WTC11 (cell line): ENCODE results near the gene NRP2. TPM values are rescaled to one million over a fixed set of nuclear protein-coding genes. Genes with fewer than 3 reads are reported as not detected.

Experiments used
- CTCF ChIP-seq: fragments of 200-600 bp; IDR thresholded peaks from 2 replicates; pipeline ENCODE4 v1.8.0; 2022; ENCODE audit warnings: antibody characterized with exemption
- E2F4 ChIP-seq: sonication (generic); formaldehyde crosslinking; IDR thresholded peaks from 2 replicates; pipeline ENCODE4 v1.8.1; 2022; ENCODE audit warnings: low read depth, mild to moderate bottlenecking, moderate library complexity, missing genetic modification reagents, borderline replicate concordance
- E2F5 ChIP-seq: sonication (generic); formaldehyde crosslinking; IDR thresholded peaks from 2 replicates; pipeline ENCODE4 v1.8.1; 2022; ENCODE audit warnings: mild to moderate bottlenecking, moderate library complexity, missing genetic modification reagents
- ERG ChIP-seq: fragments of 250-450 bp; sonication (Bioruptor Pico); IDR thresholded peaks from 2 replicates; pipeline ENCODE4 v1.8.0; 2021; ENCODE audit warnings: mild to moderate bottlenecking
- ESRRA ChIP-seq: sonication (generic); formaldehyde crosslinking; IDR thresholded peaks from 2 replicates; pipeline ENCODE4 v1.8.1; 2022; ENCODE audit warnings: mild to moderate bottlenecking, missing genetic modification reagents, borderline replicate concordance
- FOXJ3 ChIP-seq: sonication (generic); formaldehyde crosslinking; IDR thresholded peaks from 2 replicates; pipeline ENCODE4 v1.9.0; 2021; ENCODE audit warnings: missing genetic modification reagents, mild to moderate bottlenecking, borderline replicate concordance
- FOXP1 ChIP-seq: sonication (generic); formaldehyde crosslinking; IDR thresholded peaks from 2 replicates; pipeline ENCODE4 v1.8.0; 2022; ENCODE audit warnings: missing genetic modification reagents, mild to moderate bottlenecking, moderate library complexity, borderline replicate concordance
- IRF1 ChIP-seq: sonication (generic); formaldehyde crosslinking; IDR thresholded peaks from 2 replicates; pipeline ENCODE4 v1.8.0; 2023; ENCODE audit warnings: missing genetic modification reagents
- IRF2 ChIP-seq: sonication (generic); formaldehyde crosslinking; IDR thresholded peaks from 2 replicates; pipeline ENCODE4 v1.8.0; 2022; ENCODE audit warnings: low read depth, missing genetic modification reagents, borderline replicate concordance
- KAT7 ChIP-seq: sonication (generic); formaldehyde crosslinking; IDR thresholded peaks from 2 replicates; pipeline ENCODE4 v1.8.1; 2023; ENCODE audit warnings: missing genetic modification reagents, mild to moderate bottlenecking, borderline replicate concordance
- NFE2L1 ChIP-seq: sonication (generic); formaldehyde crosslinking; IDR thresholded peaks from 2 replicates; pipeline ENCODE4 v1.8.1; 2023; ENCODE audit warnings: missing genetic modification reagents
- RELA ChIP-seq: sonication (generic); formaldehyde crosslinking; IDR thresholded peaks from 2 replicates; pipeline ENCODE4 v1.8.1; 2022; ENCODE audit warnings: missing genetic modification reagents, mild to moderate bottlenecking, borderline replicate concordance
- SP1 ChIP-seq: sonication (generic); formaldehyde crosslinking; conservative IDR thresholded peaks from 2 replicates; pipeline ENCODE4 v1.8.1; 2022; ENCODE audit warnings: missing genetic modification reagents
- TEAD1 ChIP-seq: sonication (generic); formaldehyde crosslinking; IDR thresholded peaks from 2 replicates; pipeline ENCODE4 v1.8.0; 2022; ENCODE audit warnings: mild to moderate bottlenecking, missing genetic modification reagents
- TEAD4 ChIP-seq: sonication (generic); formaldehyde crosslinking; IDR thresholded peaks from 2 replicates; pipeline ENCODE4 v1.8.0; 2022; ENCODE audit warnings: mild to moderate bottlenecking, missing genetic modification reagents
- ZNF396 ChIP-seq: fragments of 250-450 bp; sonication (Bioruptor Pico); IDR thresholded peaks from 2 replicates; pipeline ENCODE4 v1.8.0; 2021; ENCODE audit warnings: mild to moderate bottlenecking, moderate library complexity, borderline replicate concordance
- ZSCAN18 ChIP-seq: fragments of 250-450 bp; sonication (Bioruptor Pico); IDR thresholded peaks from 2 replicates; pipeline ENCODE4 v2.1.2; 2022; ENCODE audit warnings: mild to moderate bottlenecking, moderate library complexity
- total RNA-seq: library from RNA; stranded (reverse); gene quantifications from 3 replicates; pipeline ENCODE4 v1.2.3, GENCODE V29; 2021
- TF ChIP-seq, protein P1 (sequence below): sonication (generic); formaldehyde crosslinking; IDR thresholded peaks from 2 replicates; pipeline ENCODE4 v1.8.1; 2023; ENCODE audit warnings: mild to moderate bottlenecking, missing genetic modification reagents, moderate library complexity
- TF ChIP-seq, protein P2 (sequence below): fragments of 250-450 bp; sonication (Bioruptor Pico); conservative IDR thresholded peaks from 2 replicates; pipeline ENCODE4 v1.9.0; 2021; ENCODE audit warnings: mild to moderate bottlenecking
- TF ChIP-seq, protein P3 (sequence below): sonication (generic); formaldehyde crosslinking; conservative IDR thresholded peaks from 2 replicates; pipeline ENCODE4 v1.8.1; 2023; ENCODE audit warnings: mild to moderate bottlenecking, low read depth, missing genetic modification reagents, moderate library complexity

The NRP2 gene
- total RNA-seq, 1 experiment from 2014 or later = 41.0 TPM

- TF ChIP-seq IRF1 (CRISPR knock-in tag) (peak; percentile 90), RELA (CRISPR knock-in tag) (peak; percentile 95), ZSCAN18 (CRISPR knock-in tag) (no peak), ZNF396 (CRISPR knock-in tag) (no peak), NFE2L1 (CRISPR knock-in tag) (peak; percentile 88), KAT7 (peak; percentile 87; the same call in 1 of the 2 replicates), SP1 (CRISPR knock-in tag) (no peak), CTCF (no peak), IRF2 (CRISPR knock-in tag) (no peak), E2F4 (CRISPR knock-in tag) (no peak; the same call in none of the 2 replicates), E2F5 (CRISPR knock-in tag) (peak; percentile 81; the same call in 1 of the 2 replicates), ESRRA (CRISPR knock-in tag) (peak; percentile 91; the same call in 1 of the 2 replicates), TEAD4 (CRISPR knock-in tag) (peak; percentile 84), FOXP1 (peak; percentile 89), ERG (no peak), FOXJ3 (0 out of 2 replicates have a peak, but pooled peaks have one; percentile 54), TEAD1 (CRISPR knock-in tag) (peak; percentile 97)
- TF ChIP-seq, protein P1, sequence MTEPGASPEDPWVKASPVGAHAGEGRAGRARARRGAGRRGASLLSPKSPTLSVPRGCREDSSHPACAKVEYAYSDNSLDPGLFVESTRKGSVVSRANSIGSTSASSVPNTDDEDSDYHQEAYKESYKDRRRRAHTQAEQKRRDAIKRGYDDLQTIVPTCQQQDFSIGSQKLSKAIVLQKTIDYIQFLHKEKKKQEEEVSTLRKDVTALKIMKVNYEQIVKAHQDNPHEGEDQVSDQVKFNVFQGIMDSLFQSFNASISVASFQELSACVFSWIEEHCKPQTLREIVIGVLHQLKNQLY (CRISPR knock-in tag) = no peak
- TF ChIP-seq, protein P2, sequence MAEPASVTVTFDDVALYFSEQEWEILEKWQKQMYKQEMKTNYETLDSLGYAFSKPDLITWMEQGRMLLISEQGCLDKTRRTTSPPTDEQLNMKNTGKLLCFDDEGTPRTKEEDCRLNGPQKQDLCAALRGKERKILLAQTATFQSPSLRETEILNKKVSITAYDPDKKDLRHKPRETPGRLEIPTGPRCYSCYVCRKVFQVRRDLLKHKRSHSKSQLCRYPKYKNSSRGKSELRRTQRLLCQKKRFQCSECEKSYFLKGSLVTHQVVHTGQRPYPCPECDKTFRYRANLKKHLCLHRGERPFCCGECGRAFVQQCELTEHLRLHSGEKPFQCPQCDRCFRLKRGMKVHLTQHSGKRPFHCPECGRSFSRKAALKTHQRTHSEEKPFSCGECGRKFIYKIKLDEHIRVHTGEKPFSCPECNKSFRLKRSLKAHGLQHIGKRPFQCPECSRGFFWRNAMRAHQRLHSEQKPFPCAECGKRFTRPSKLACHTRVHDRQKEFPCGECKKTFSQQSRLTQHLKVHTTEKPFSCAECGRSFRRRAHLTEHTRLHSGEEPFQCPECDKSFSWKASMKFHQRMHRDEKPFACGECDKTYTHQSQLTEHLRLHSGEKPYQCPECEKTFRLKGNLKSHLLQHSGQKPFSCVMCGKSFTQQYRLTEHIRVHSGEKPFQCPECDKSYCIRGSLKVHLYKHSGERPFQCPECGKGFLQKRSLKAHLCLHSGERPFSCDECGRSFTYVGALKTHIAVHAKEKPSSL (CRISPR knock-in tag) = no peak
- TF ChIP-seq, protein P3, sequence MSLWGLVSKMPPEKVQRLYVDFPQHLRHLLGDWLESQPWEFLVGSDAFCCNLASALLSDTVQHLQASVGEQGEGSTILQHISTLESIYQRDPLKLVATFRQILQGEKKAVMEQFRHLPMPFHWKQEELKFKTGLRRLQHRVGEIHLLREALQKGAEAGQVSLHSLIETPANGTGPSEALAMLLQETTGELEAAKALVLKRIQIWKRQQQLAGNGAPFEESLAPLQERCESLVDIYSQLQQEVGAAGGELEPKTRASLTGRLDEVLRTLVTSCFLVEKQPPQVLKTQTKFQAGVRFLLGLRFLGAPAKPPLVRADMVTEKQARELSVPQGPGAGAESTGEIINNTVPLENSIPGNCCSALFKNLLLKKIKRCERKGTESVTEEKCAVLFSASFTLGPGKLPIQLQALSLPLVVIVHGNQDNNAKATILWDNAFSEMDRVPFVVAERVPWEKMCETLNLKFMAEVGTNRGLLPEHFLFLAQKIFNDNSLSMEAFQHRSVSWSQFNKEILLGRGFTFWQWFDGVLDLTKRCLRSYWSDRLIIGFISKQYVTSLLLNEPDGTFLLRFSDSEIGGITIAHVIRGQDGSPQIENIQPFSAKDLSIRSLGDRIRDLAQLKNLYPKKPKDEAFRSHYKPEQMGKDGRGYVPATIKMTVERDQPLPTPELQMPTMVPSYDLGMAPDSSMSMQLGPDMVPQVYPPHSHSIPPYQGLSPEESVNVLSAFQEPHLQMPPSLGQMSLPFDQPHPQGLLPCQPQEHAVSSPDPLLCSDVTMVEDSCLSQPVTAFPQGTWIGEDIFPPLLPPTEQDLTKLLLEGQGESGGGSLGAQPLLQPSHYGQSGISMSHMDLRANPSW (CRISPR knock-in tag) = no peak
Observed at GRCh38 chr2:205685314-205686055, 3.2 kb downstream of the NRP2 start (continued).
